Measurements from ENCODE around the gene TATDN2.
"Not testable (repeated sequence)": the region's sequence is repeated elsewhere in the genome, so short reads cannot be mapped to it uniquely, and the experiment has no call there.

TATDN2 gene

GRCh38 chr3:10234526-10235230, 13.6 kb upstream of the TATDN2 start:
- DNase-seq (ENCODE audit: low spot score) = no peak

GRCh38 chr3:10235551-10235950, 12.7 kb upstream of the TATDN2 start:
- DNase-seq (ENCODE audit: low spot score) = no peak

GRCh38 chr3:10238345-10239183, 9.7 kb upstream of the TATDN2 start:
- no peak for DNase-seq (ENCODE audit: low spot score)

GRCh38 chr3:10240799-10241198, 7.5 kb upstream of the TATDN2 start:
- no peak for DNase-seq (ENCODE audit: low spot score)

GRCh38 chr3:10242182-10243065, 5.8 kb upstream of the TATDN2 start:
- DNase-seq (ENCODE audit: low spot score) = no peak

- DNase-seq (ENCODE audit: low spot score) = no peak
These were observed 4.2 kb upstream of the TATDN2 start for GRCh38 chr3:10244009-10244408.

- DNase-seq (ENCODE audit: low spot score) = no peak
These were observed 3.1 kb upstream of the TATDN2 start for GRCh38 chr3:10245081-10245712.

GRCh38 chr3:10247679-10248183, 528 bp upstream of the TATDN2 start:
- no peak for DNase-seq (ENCODE audit: low spot score)

- DNase-seq (ENCODE audit: low spot score) = peak; percentile 69
These were observed 907 bp downstream of the TATDN2 start for GRCh38 chr3:10248984-10249748.

GRCh38 chr3:10249833-10250232, 1.6 kb downstream of the TATDN2 start:
- DNase-seq (ENCODE audit: low spot score) = no peak

GRCh38 chr3:10251006-10251405, 2.7 kb downstream of the TATDN2 start:
- no peak for DNase-seq (ENCODE audit: low spot score)

- no peak for DNase-seq (ENCODE audit: low spot score)
These were observed 5.5 kb downstream of the TATDN2 start for GRCh38 chr3:10253731-10254130.

GRCh38 chr3:10255835-10256234, 7.6 kb downstream of the TATDN2 start:
- no peak for DNase-seq (ENCODE audit: low spot score)

- DNase-seq (ENCODE audit: low spot score) = no peak
These were observed 10.8 kb downstream of the TATDN2 start for GRCh38 chr3:10259036-10259435.

GRCh38 chr3:10259798-10260197, 11.5 kb downstream of the TATDN2 start:
- no peak for DNase-seq (ENCODE audit: low spot score)

GRCh38 chr3:10260211-10260701, 12.0 kb downstream of the TATDN2 start:
- no peak for DNase-seq (ENCODE audit: low spot score)

- DNase-seq (ENCODE audit: low spot score) = no peak
These were observed 13.8 kb downstream of the TATDN2 start for GRCh38 chr3:10262027-10262426.

- peak; percentile 61 for DNase-seq (ENCODE audit: low spot score)
These were observed 15.5 kb downstream of the TATDN2 start for GRCh38 chr3:10263646-10264363.

GRCh38 chr3:10265833-10266232, 17.6 kb downstream of the TATDN2 start:
- DNase-seq (ENCODE audit: low spot score) = no peak

- DNase-seq (ENCODE audit: low spot score) = not testable (repeated sequence)
These were observed 18.7 kb downstream of the TATDN2 start for GRCh38 chr3:10266936-10267335.

All from RKO (cell line).